C4-2B (cell line): ENCODE data around the gene CENPP.

Source experiments
- CTCF ChIP-seq: fragments of 450-650 bp; conservative IDR thresholded peaks from 2 replicates; pipeline ENCODE4 v1.5.1; 2017; ENCODE audit warnings: mild to moderate bottlenecking
- ZFX ChIP-seq: fragments of 450-650 bp; IDR thresholded peaks from 2 replicates; pipeline ENCODE4 v1.6.1; 2017

- TF ChIP-seq CTCF (no peak), ZFX (no peak)
These were observed 323.3 kb downstream of the CENPP start for GRCh38 chr9:92649007-92649406.
